Measurements from ENCODE around the gene SLC16A7.

Gene SLC16A7

GRCh38 chr12:59657266-59657665 lies 61.4 kb downstream of the SLC16A7 start:
- in situ Hi-C loops (cut with MboI; ENCODE audit: low sequenced_read_pairs, unreplicated experiment): no loop called here
- TF ChIP-seq CTCF (IDR thresholded peaks at IDR 0.05; ENCODE audit: borderline replicate concordance, control extremely low read depth, extremely low read depth, insufficient read depth, missing control alignments): no peak
- DNase-seq (ENCODE audit: low spot score): no peak

GRCh38 chr12:59657711-59658110 lies 61.9 kb downstream of the SLC16A7 start:
- no peak for DNase-seq (ENCODE audit: low spot score)
- in situ Hi-C loops (cut with MboI; ENCODE audit: low sequenced_read_pairs, unreplicated experiment): no loop called here
- TF ChIP-seq CTCF (IDR thresholded peaks at IDR 0.05; ENCODE audit: borderline replicate concordance, control extremely low read depth, extremely low read depth, insufficient read depth, missing control alignments): no peak

DNA sequence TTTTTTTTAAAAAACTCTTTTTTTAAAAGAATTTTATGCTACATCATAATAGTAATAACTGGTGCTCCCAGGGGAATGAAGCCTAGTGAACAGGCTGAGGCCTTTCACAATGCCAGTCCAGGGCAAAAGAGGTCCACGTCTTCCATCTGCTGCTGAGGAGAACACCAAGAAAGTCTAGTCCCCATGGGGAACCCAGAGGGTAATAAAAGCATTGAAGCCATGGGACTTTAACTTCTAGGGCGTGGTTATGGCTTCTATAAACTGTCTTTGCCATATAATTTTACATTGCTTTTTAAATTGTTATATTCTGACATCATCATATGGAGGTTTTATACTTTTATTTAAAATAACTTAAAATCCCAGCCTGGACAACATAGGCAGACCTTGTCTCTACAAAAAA lies 64.3 kb downstream of the SLC16A7 start:
- DNase-seq (ENCODE audit: low spot score): no peak
- in situ Hi-C loops (cut with MboI; ENCODE audit: low sequenced_read_pairs, unreplicated experiment): no loop called here
- TF ChIP-seq CTCF (IDR thresholded peaks at IDR 0.05; ENCODE audit: borderline replicate concordance, control extremely low read depth, extremely low read depth, insufficient read depth, missing control alignments): no peak

DNA sequence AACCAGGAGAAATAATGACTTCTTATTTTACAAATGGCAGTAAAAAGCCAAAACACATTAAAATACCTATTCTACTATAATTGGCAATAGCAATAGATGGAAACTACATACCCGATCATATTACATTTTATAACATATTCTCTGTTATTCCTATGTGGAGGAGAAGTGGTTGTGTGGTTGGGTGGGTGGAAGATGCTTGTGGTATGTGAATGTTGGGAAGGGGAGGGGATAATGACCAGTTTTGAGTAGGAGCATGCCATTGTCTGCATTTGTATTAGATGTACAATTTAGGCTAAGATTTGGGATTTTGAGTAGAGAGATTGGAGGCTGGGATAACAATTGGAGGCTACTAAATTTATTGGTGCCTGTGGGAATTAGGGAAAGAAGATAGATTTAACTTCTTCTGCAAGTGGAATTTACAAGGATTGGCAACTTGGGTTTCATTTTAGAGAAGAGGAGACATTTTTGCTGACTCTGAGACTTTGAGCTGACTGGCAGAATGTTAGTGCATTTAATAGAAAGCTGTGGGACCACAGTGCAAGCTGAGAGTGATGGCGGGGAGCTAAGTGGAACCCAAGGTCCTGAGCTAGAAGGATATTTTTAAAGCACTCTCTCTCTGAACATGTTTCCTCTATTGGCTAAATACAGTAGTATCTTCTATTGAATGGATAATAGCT lies 65.2 kb downstream of the SLC16A7 start:
- TF ChIP-seq CTCF (IDR thresholded peaks at IDR 0.05; ENCODE audit: borderline replicate concordance, control extremely low read depth, extremely low read depth, insufficient read depth, missing control alignments): no peak
- in situ Hi-C loops (cut with MboI; ENCODE audit: low sequenced_read_pairs, unreplicated experiment): no loop called here
- DNase-seq (ENCODE audit: low spot score): no peak

DNA sequence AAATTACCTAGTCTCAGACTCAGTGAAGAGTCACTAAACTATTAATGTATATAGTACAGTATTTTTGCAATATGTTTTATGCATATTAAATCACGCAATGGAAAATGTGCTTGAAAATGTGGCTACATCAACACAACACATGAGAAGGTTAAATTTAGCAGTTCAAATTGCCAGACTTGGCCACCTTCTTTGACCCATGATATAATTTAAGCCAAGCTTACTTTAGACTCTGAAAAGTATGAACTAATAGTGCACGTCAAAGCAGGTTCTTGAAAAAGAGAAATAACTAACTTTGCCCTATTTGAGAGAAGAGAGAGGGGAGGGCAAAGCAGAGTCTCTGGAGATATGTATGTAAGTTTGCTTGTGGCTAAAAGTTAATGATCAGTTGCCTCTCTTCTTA lies 68.7 kb downstream of the SLC16A7 start:
- DNase-seq (ENCODE audit: low spot score): no peak
- in situ Hi-C loops (cut with MboI; ENCODE audit: low sequenced_read_pairs, unreplicated experiment): no loop called here
- TF ChIP-seq CTCF (IDR thresholded peaks at IDR 0.05; ENCODE audit: borderline replicate concordance, control extremely low read depth, extremely low read depth, insufficient read depth, missing control alignments): no peak

DNA sequence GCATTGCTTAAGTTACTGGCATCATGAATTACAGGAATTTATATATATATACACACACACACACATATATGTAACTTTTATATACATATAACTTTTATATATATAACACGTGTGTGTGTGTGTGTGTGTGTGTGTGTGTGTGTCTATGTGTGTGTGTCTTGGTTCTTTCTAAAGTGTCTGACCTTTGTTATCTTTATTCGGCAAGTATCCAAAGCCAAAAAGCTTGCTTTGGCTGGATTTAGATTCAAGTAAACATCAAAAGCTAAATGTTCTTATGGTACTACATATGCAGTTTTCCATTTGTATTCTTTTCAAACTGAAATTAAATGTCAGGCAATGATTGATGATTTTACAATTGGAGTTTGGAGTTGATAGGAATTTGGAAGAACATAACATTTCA lies 69.9 kb downstream of the SLC16A7 start:
- no peak for TF ChIP-seq CTCF (IDR thresholded peaks at IDR 0.05; ENCODE audit: borderline replicate concordance, control extremely low read depth, extremely low read depth, insufficient read depth, missing control alignments)
- no peak for DNase-seq (ENCODE audit: low spot score)
- in situ Hi-C loops (cut with MboI; ENCODE audit: low sequenced_read_pairs, unreplicated experiment): no loop called here

Data from GM13976 (cell line).